WTC11 (cell line): Measurements from ENCODE around the gene SPPL2B. TPM values are rescaled to one million over a fixed set of nuclear protein-coding genes. Genes with fewer than 3 reads are reported as not detected.

Source experiments
- ATAC-seq: fragments of 200-7000 bp; cut with Tn5 transposase; 2 replicates; pipeline ENCODE4 v1.10.0; 2021; ENCODE audit warnings: mild to moderate bottlenecking, moderate library complexity
- CTCF ChIA-PET: fragments of 300-600 bp; sonication (Branson Sonifier 250); formaldehyde crosslinking; loops from one replicate; lab custom pipeline; 2021; ENCODE audit warnings: antibody characterized with exemption; lab: Charles Lee
- POLR2A ChIA-PET: fragments of 350-600 bp; sonication (Branson Sonifier 250); formaldehyde crosslinking; loops from one replicate; lab custom pipeline; 2021; ENCODE audit warnings: antibody characterized with exemption; lab: Charles Lee
- DNase-seq: peaks from one replicate; pipeline ENCODE4 v3.0.0; 2021; ENCODE audit warnings: low spot score
- H3K27ac Mint-ChIP-seq: 2 replicates; pipeline ENCODE4 v1.8.0; 2021; ENCODE audit warnings: mixed read lengths
- H3K27me3 Mint-ChIP-seq: 2 replicates; pipeline ENCODE4 v1.8.0; 2021; ENCODE audit warnings: low read depth, mild to moderate bottlenecking, moderate library complexity, mixed read lengths
- H3K36me3 Mint-ChIP-seq: 2 replicates; pipeline ENCODE4 v1.8.0; 2021; ENCODE audit warnings: mixed read lengths
- H3K4me1 Mint-ChIP-seq: 2 replicates; pipeline ENCODE4 v1.8.0; 2022; ENCODE audit warnings: mixed read lengths
- H3K4me3 Mint-ChIP-seq: 2 replicates; pipeline ENCODE4 v1.8.0; 2021; ENCODE audit warnings: mild to moderate bottlenecking, moderate library complexity, mixed read lengths
- H3K9me3 Mint-ChIP-seq: 2 replicates; pipeline ENCODE4 v1.8.0; 2021; ENCODE audit warnings: mixed read lengths
- CREM ChIP-seq: sonication (generic); formaldehyde crosslinking; IDR thresholded peaks from 2 replicates; pipeline ENCODE4 v1.8.1; 2022; ENCODE audit warnings: mild to moderate bottlenecking, missing genetic modification reagents, moderate library complexity
- FOXK1 ChIP-seq: sonication (generic); formaldehyde crosslinking; IDR thresholded peaks from 2 replicates; pipeline ENCODE4 v1.8.0; 2022; ENCODE audit warnings: mild to moderate bottlenecking, moderate library complexity, missing genetic modification reagents
- GABPB1 ChIP-seq: sonication (generic); formaldehyde crosslinking; IDR thresholded peaks from 2 replicates; pipeline ENCODE4 v1.8.1; 2023; ENCODE audit warnings: mild to moderate bottlenecking, missing genetic modification reagents
- GRHL2 ChIP-seq: fragments of 250-450 bp; sonication (Bioruptor Pico); IDR thresholded peaks from 2 replicates; pipeline ENCODE4 v1.8.0; 2022; ENCODE audit warnings: mild to moderate bottlenecking, moderate library complexity; ENCODE audit not compliant: insufficient replicate concordance, severe bottlenecking
- KAT7 ChIP-seq: sonication (generic); formaldehyde crosslinking; IDR thresholded peaks from 2 replicates; pipeline ENCODE4 v1.8.1; 2023; ENCODE audit warnings: missing genetic modification reagents, mild to moderate bottlenecking, borderline replicate concordance
- NFATC4 ChIP-seq: fragments of 250-450 bp; sonication (Bioruptor Pico); IDR thresholded peaks from 2 replicates; pipeline ENCODE4 v1.9.0; 2021; ENCODE audit warnings: mild to moderate bottlenecking
- PRRX2 ChIP-seq: fragments of 250-450 bp; sonication (Bioruptor Pico); IDR thresholded peaks from 2 replicates; pipeline ENCODE4 v1.8.0; 2021; ENCODE audit warnings: mild to moderate bottlenecking
- SMAD4 ChIP-seq: sonication (generic); formaldehyde crosslinking; IDR thresholded peaks from 2 replicates; pipeline ENCODE4 v1.8.0; 2022; ENCODE audit warnings: mild to moderate bottlenecking, missing genetic modification reagents
- TEAD1 ChIP-seq: sonication (generic); formaldehyde crosslinking; IDR thresholded peaks from 2 replicates; pipeline ENCODE4 v1.8.0; 2022; ENCODE audit warnings: mild to moderate bottlenecking, missing genetic modification reagents
- ZNF121 ChIP-seq: sonication (generic); formaldehyde crosslinking; IDR thresholded peaks from 2 replicates; pipeline ENCODE4 v1.8.0; 2023; ENCODE audit warnings: missing genetic modification reagents
- total RNA-seq: library from RNA; stranded (reverse); gene quantifications from 3 replicates; pipeline ENCODE4 v1.2.3, GENCODE V29; 2021
- TF ChIP-seq, protein P1 (sequence below): sonication (generic); formaldehyde crosslinking; IDR thresholded peaks from 2 replicates; pipeline ENCODE4 v1.8.1; 2023; ENCODE audit warnings: mild to moderate bottlenecking, missing genetic modification reagents, moderate library complexity
- TF ChIP-seq, protein P2 (sequence below): fragments of 200-600 bp; IDR thresholded peaks from 2 replicates; pipeline ENCODE4 v1.8.0; 2022; ENCODE audit warnings: antibody characterized with exemption
- TF ChIP-seq, protein P3 (sequence below): fragments of 250-450 bp; sonication (Bioruptor Pico); IDR thresholded peaks from 2 replicates; pipeline ENCODE4 v1.9.0; 2021; ENCODE audit warnings: mild to moderate bottlenecking
- TF ChIP-seq, protein P4 (sequence below): fragments of 250-450 bp; sonication (Bioruptor Pico); IDR thresholded peaks from 2 replicates; pipeline ENCODE4 v1.8.0; 2021; ENCODE audit warnings: mild to moderate bottlenecking

SPPL2B gene
- total RNA-seq, 1 experiment from 2014 or later: 117 TPM

DNA sequence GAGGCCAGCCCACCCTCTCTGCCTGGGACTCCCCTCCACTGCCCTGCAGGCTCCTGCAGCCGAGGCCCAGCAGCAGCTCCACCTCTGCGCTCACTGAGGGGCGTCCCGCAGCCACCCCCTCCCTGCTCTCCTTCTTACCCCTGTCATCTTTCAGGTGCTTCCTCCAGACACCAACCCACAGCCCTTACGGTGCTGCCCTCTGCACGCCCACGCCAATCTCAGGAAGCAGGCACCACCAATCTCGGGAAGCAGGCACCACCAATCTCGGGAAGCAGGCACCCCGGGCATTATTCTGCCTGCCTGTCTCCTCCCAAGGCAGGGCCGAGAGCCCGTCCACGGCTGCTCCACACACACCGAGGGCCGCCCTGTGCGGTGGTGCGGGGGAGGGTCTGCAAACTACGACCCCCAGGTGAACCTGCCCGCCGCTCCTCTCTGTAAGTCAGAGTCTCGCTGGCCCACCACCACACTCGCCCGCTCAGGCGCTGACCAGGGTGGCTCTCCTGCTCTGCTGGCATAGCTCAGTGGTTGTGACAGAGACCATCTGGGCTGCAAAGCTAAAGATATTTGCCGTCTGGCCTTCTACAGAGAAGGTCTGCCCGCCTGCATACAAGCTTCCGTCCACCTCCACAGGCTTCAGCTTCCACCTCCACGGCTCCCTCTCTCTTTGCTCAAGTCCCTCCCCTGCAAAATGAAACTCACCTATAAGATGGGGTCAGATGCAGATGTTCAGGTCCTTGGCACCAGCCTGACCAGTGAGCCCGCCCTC lies 3.0 kb upstream of the SPPL2B start:
- TF ChIP-seq SMAD4 (CRISPR knock-in tag): no peak
- no peak for ATAC-seq
- H3K9me3 Mint-ChIP-seq: no peaks in the 10 kb centered on the region
- CTCF ChIA-PET: interaction anchor here (0.6 to 3.3 kb wide), 2 partner anchors 10 to 87 kb away, joined by 5 to 20 read pairs; no protein-coding TSS in a partner anchor
- POLR2A ChIA-PET: no interaction called here
- no peak overlapping the region; the same call in 1 of the 2 replicates for H3K27ac Mint-ChIP-seq
- no peak overlapping the region for H3K4me3 Mint-ChIP-seq
- peaks cover 23% of the 10 kb centered on the region for H3K4me1 Mint-ChIP-seq
- H3K36me3 Mint-ChIP-seq: peaks cover 13% of the 10 kb centered on the region
- no peak for DNase-seq
- no peaks in the 10 kb centered on the region for H3K27me3 Mint-ChIP-seq

DNA sequence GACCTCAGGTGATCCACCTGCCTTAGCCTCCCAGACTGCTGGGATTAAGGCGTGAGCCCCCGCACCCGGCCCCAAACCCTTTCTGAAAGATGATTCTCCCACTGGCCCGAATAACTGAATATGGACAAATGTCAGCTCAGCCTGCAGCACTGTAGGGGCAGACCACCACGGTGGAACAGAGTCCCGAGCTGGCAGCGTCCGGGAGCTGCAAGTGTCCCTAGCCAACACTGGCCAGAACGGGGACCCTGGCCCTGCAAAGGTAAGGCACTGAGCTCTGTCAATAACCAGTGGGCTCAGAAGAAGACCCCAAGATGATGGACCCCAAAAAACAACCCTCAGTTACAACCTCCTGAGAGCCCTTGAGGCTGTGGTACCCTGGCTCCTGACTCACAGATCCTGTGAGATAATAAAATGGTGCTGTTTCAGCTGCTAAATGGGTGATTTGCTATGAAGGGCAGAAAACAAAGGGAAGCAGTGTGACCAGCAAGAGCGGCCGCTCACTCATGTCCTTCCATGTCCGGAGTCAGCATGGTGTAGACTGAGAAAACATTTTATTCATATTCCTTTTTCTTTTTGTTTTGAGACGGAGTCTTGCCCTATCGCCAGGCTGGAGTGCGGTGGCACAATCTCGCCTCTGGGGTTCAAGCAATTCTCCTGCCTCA lies 1.7 kb upstream of the SPPL2B start:
- H3K36me3 Mint-ChIP-seq: peaks cover 13% of the 10 kb centered on the region
- H3K4me3 Mint-ChIP-seq: peak overlapping the region; percentile 100
- DNase-seq: no peak
- POLR2A ChIA-PET: interaction anchor here (0.6 to 1.3 kb wide), 2 partner anchors 13 to 101 kb away, joined by 3 read pairs; partner anchors contain the start of gene TIMM13
- no peaks in the 10 kb centered on the region for H3K27me3 Mint-ChIP-seq
- CTCF ChIA-PET: interaction anchor here (1.3 to 3.3 kb wide), 4 partner anchors 8 to 51 kb away, joined by 4 to 20 read pairs (median 8); no protein-coding TSS in a partner anchor
- ATAC-seq: no peak
- TF ChIP-seq CREM: no peak
- no peak for TF ChIP-seq GABPB1
- TF ChIP-seq, protein P1, sequence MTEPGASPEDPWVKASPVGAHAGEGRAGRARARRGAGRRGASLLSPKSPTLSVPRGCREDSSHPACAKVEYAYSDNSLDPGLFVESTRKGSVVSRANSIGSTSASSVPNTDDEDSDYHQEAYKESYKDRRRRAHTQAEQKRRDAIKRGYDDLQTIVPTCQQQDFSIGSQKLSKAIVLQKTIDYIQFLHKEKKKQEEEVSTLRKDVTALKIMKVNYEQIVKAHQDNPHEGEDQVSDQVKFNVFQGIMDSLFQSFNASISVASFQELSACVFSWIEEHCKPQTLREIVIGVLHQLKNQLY: no peak
- TF ChIP-seq, protein P2, sequence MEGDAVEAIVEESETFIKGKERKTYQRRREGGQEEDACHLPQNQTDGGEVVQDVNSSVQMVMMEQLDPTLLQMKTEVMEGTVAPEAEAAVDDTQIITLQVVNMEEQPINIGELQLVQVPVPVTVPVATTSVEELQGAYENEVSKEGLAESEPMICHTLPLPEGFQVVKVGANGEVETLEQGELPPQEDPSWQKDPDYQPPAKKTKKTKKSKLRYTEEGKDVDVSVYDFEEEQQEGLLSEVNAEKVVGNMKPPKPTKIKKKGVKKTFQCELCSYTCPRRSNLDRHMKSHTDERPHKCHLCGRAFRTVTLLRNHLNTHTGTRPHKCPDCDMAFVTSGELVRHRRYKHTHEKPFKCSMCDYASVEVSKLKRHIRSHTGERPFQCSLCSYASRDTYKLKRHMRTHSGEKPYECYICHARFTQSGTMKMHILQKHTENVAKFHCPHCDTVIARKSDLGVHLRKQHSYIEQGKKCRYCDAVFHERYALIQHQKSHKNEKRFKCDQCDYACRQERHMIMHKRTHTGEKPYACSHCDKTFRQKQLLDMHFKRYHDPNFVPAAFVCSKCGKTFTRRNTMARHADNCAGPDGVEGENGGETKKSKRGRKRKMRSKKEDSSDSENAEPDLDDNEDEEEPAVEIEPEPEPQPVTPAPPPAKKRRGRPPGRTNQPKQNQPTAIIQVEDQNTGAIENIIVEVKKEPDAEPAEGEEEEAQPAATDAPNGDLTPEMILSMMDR: no peak
- TF ChIP-seq, protein P3, sequence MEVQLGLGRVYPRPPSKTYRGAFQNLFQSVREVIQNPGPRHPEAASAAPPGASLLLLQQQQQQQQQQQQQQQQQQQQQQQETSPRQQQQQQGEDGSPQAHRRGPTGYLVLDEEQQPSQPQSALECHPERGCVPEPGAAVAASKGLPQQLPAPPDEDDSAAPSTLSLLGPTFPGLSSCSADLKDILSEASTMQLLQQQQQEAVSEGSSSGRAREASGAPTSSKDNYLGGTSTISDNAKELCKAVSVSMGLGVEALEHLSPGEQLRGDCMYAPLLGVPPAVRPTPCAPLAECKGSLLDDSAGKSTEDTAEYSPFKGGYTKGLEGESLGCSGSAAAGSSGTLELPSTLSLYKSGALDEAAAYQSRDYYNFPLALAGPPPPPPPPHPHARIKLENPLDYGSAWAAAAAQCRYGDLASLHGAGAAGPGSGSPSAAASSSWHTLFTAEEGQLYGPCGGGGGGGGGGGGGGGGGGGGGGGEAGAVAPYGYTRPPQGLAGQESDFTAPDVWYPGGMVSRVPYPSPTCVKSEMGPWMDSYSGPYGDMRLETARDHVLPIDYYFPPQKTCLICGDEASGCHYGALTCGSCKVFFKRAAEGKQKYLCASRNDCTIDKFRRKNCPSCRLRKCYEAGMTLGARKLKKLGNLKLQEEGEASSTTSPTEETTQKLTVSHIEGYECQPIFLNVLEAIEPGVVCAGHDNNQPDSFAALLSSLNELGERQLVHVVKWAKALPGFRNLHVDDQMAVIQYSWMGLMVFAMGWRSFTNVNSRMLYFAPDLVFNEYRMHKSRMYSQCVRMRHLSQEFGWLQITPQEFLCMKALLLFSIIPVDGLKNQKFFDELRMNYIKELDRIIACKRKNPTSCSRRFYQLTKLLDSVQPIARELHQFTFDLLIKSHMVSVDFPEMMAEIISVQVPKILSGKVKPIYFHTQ (CRISPR knock-in tag): no peak
- TF ChIP-seq, protein P4, sequence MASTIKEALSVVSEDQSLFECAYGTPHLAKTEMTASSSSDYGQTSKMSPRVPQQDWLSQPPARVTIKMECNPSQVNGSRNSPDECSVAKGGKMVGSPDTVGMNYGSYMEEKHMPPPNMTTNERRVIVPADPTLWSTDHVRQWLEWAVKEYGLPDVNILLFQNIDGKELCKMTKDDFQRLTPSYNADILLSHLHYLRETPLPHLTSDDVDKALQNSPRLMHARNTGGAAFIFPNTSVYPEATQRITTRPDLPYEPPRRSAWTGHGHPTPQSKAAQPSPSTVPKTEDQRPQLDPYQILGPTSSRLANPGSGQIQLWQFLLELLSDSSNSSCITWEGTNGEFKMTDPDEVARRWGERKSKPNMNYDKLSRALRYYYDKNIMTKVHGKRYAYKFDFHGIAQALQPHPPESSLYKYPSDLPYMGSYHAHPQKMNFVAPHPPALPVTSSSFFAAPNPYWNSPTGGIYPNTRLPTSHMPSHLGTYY (CRISPR knock-in tag): no peak
- no peak for TF ChIP-seq NFATC4 (CRISPR knock-in tag)
- TF ChIP-seq PRRX2: no peak
- TF ChIP-seq GRHL2 (CRISPR knock-in tag): no peak
- no peak for TF ChIP-seq FOXK1 (CRISPR knock-in tag)
- TF ChIP-seq ZNF121 (CRISPR knock-in tag): no peak
- no peak for TF ChIP-seq KAT7 (CRISPR knock-in tag)
- TF ChIP-seq TEAD1 (CRISPR knock-in tag): no peak
- peak overlapping the region; percentile 80; the same call in 1 of the 2 replicates for H3K27ac Mint-ChIP-seq
- H3K4me1 Mint-ChIP-seq: peaks cover 37% of the 10 kb centered on the region
- H3K9me3 Mint-ChIP-seq: no peaks in the 10 kb centered on the region
